Natural killer cell treated with Interleukin-12 subunit alpha and Interleukin-12 subunit beta and Interleukin-15 and Interleukin-18, amount 100 ng/mL, for 72 hours (primary cell): ENCODE results near the gene ZNF662. TPM values are rescaled to one million over a fixed set of nuclear protein-coding genes. Genes with fewer than 3 reads are reported as not detected.

Experiments
- ATAC-seq, 2 donors: fragments of 150-1000 bp; cut with Tn5 transposase in 1 of 2; sonication (Bioruptor Pico), chemical (Tn5 transposase) in 1 of 2; 2 replicates each; pipeline ENCODE4 v1.10.0; 2021
- DNase-seq: peaks from one replicate; pipeline ENCODE4 v3.0.0; 2022; ENCODE audit warnings: low spot score
- H3K27ac Mint-ChIP-seq, 2 donors: 1 replicate in 1 of 2; 2 replicates in 1 of 2; pipeline ENCODE4 v1.8.0; 2022; ENCODE audit warnings: mixed read lengths in 2 of 2, mild to moderate bottlenecking in 1 of 2, moderate library complexity in 1 of 2
- H3K27me3 Mint-ChIP-seq, 2 donors: 1 replicate in 1 of 2; 2 replicates in 1 of 2; pipeline ENCODE4 v1.8.0; 2022; ENCODE audit warnings: mixed read lengths in 2 of 2
- H3K36me3 Mint-ChIP-seq: one replicate; pipeline ENCODE4 v1.8.0; 2022; ENCODE audit warnings: mixed read lengths
- H3K4me1 Mint-ChIP-seq, 2 donors: 1 replicate in 1 of 2; 2 replicates in 1 of 2; pipeline ENCODE4 v1.8.0; 2022; ENCODE audit warnings: low read depth in 2 of 2, mixed read lengths in 2 of 2, mild to moderate bottlenecking in 1 of 2
- H3K4me3 Mint-ChIP-seq: one replicate; pipeline ENCODE4 v1.8.0; 2022; ENCODE audit warnings: mixed read lengths
- H3K9me3 Mint-ChIP-seq: 2 replicates; pipeline ENCODE4 v1.8.0; 2022; ENCODE audit warnings: mixed read lengths
- total RNA-seq, 2 donors: library from RNA; stranded (reverse); gene quantifications; one replicate each; pipeline ENCODE4 v1.2.3, GENCODE V29; 2022

Gene ZNF662
- total RNA-seq, 2 donors from 2014 or later, result 0.36 to 0.42 TPM

DNA sequence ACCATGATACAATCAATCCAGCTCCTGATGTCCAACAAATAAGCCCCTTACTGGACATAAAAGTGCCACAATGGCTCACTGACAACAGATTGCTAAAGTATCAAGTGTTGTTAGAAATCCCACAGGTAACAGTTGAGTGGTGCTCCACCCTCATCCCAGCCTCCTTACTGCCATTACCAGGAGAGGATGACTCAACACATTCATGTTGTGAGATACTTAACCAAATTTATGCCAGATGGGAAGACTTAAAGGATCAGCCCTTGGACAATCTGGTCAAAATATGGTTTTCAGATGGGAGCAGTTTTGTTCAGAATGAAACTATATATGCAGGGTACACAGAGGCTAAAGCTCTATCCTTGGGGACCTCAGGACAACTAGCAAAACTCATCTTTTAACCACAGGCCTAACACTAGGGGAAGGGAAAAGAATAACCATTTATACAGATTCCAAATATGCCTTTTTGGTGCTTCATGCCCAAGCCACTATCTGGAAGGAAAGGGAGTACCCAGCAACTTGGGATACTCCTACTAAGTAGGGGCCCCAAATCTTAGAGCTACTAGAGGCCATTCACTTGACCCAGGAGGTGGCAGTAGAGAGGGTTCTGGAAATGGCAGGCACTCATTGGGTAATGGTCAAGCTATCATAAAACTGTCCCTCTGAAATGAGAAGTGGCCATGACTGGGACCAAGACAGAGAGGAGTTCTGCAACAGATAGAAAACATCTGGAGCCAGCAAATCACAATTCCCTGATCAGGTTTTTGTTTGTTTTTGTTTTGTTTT is 6.9 kb upstream of the ZNF662 start:
- no peak for ATAC-seq
- no peaks in the 10 kb centered on the region for H3K4me1 Mint-ChIP-seq
- peaks cover 6% of the 10 kb centered on the region for H3K36me3 Mint-ChIP-seq
- H3K9me3 Mint-ChIP-seq, result peaks cover under 1% of the 10 kb centered on the region
- no peak for DNase-seq
- H3K4me3 Mint-ChIP-seq, result no peak overlapping the region
- no peak overlapping the region for H3K27ac Mint-ChIP-seq
- peaks cover 8 to 13% of the 10 kb centered on the region in 2 donors for H3K27me3 Mint-ChIP-seq

GRCh38 chr3:42900226-42901072 is 5.5 kb upstream of the ZNF662 start:
- H3K36me3 Mint-ChIP-seq, result peaks cover 19% of the 10 kb centered on the region
- peaks cover 7% of the 10 kb centered on the region for H3K9me3 Mint-ChIP-seq
- ATAC-seq (no peak), DNase-seq (no peak)
- H3K27me3 Mint-ChIP-seq, result peaks cover 22 to 25% of the 10 kb centered on the region in 2 donors
- H3K27ac Mint-ChIP-seq, result no peak overlapping the region
- no peak overlapping the region for H3K4me3 Mint-ChIP-seq
- H3K4me1 Mint-ChIP-seq, result no peaks in the 10 kb centered on the region

DNA sequence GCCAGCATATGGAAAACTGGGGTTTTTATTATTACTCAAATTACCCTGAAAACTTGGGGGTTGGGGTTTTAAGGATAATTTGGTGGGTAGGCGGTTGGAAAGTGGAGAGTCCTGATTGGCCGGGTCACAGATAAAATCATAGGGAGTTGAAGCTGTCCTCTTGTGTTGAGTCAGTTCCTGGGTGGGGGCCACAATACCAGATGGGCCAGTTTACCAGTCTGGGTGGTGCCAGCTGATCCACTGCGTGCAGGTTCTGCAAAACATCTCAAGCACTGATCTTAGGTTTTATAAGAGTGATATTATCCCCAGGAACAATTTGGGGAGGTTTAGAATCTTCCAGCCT is 4.9 kb upstream of the ZNF662 start:
- Mint-ChIP-seq H3K36me3 (peaks cover 21% of the 10 kb centered on the region), H3K4me3 (no peak overlapping the region), H3K27ac (no peak overlapping the region), H3K9me3 (peaks cover 7% of the 10 kb centered on the region), H3K27me3 (peaks cover 25 to 27% of the 10 kb centered on the region in 2 donors), H3K4me1 (peaks cover 0 to 2% of the 10 kb centered on the region in 2 donors)
- ATAC-seq, result no peak
- no peak for DNase-seq

- H3K4me1 Mint-ChIP-seq, result peaks cover 6 to 11% of the 10 kb centered on the region in 2 donors
- peaks cover 33 to 36% of the 10 kb centered on the region in 2 donors for H3K27me3 Mint-ChIP-seq
- no peak overlapping the region for H3K27ac Mint-ChIP-seq
- H3K4me3 Mint-ChIP-seq, result no peak overlapping the region
- no peak for ATAC-seq
- H3K9me3 Mint-ChIP-seq, result peaks cover 7% of the 10 kb centered on the region
- no peak for DNase-seq
- peaks cover 21% of the 10 kb centered on the region for H3K36me3 Mint-ChIP-seq
Observed at GRCh38 chr3:42902257-42902656, 3.7 kb upstream of the ZNF662 start.

DNA sequence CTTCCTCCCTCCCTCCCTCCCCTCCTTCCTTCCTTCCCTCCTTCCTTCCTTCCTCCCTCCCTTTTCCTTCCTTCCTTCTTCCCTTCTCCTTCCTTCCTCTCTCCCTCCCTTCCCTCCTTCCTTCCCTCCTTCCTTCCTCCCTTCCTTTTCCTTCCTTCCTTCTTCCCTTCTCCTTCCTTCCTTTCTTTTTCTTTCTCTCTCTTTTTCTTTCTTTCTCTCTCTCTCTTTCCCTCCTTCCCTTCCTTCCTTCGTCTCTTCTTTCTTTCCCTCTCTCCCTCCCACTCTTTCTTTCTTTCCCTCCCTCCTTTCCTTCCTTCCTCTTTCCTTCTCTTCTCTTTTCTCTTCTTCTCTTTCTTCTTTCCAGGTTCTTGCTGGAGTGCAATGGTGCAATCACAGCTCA is 1.9 kb upstream of the ZNF662 start:
- peaks cover 37 to 41% of the 10 kb centered on the region in 2 donors for H3K27me3 Mint-ChIP-seq
- DNase-seq (no peak), ATAC-seq (no peak)
- peaks cover 6 to 12% of the 10 kb centered on the region in 2 donors for H3K4me1 Mint-ChIP-seq
- no peak overlapping the region for H3K4me3 Mint-ChIP-seq
- peaks cover 7% of the 10 kb centered on the region for H3K9me3 Mint-ChIP-seq
- peaks cover 21% of the 10 kb centered on the region for H3K36me3 Mint-ChIP-seq
- no peak overlapping the region for H3K27ac Mint-ChIP-seq

DNA sequence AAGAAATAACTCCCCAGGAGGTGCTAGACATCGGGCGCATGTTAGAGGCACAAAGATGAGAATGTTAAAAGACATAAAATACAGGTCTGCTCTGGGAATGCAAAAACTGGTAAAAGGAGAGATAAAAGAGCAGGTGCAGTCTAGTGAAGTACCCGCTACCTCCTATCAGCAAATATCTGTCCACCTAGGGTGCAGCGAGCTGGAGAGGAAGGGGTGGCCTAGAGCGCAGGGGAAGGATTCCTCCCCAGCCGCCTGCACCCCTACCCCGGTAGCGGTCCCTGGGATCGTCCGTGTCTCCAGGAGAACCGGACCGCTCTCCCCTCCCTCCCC is 237 bp upstream of the ZNF662 start:
- H3K4me1 Mint-ChIP-seq, result peaks cover 6 to 12% of the 10 kb centered on the region in 2 donors
- ATAC-seq, result no peak
- peaks cover 37 to 41% of the 10 kb centered on the region in 2 donors for H3K27me3 Mint-ChIP-seq
- peaks cover 7% of the 10 kb centered on the region for H3K9me3 Mint-ChIP-seq
- peak overlapping the region in 1 of 2 donors; percentile 31 for H3K27ac Mint-ChIP-seq
- H3K36me3 Mint-ChIP-seq, result peaks cover 21% of the 10 kb centered on the region
- DNase-seq, result no peak
- H3K4me3 Mint-ChIP-seq, result peak overlapping the region; percentile 60

DNA sequence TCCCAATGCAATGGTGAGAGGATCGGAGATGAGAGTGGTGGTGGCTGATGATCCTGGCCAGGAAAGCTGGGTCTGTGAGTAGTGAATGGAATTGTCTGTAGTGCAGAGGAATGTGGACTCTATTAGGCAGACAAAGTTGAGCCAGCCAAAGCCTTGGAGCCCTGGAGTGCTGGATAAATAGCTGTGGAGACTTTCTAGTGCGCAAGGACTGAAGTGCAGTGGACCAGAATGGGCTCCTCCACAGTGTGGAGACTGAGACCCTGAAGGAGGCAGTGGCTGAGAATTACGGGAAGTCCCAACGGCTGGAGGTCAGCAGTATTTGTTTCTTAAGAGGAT is 874 bp downstream of the ZNF662 start:
- peaks cover 37 to 41% of the 10 kb centered on the region in 2 donors for H3K27me3 Mint-ChIP-seq
- no peak overlapping the region for H3K27ac Mint-ChIP-seq
- no peak for DNase-seq
- H3K4me3 Mint-ChIP-seq, result peak overlapping the region; percentile 33
- no peak for ATAC-seq
- peaks cover 7% of the 10 kb centered on the region for H3K9me3 Mint-ChIP-seq
- peaks cover 6 to 12% of the 10 kb centered on the region in 2 donors for H3K4me1 Mint-ChIP-seq
- H3K36me3 Mint-ChIP-seq, result peaks cover 21% of the 10 kb centered on the region

- DNase-seq (no peak), ATAC-seq (no peak)
- Mint-ChIP-seq H3K4me3 (no peak overlapping the region), H3K36me3 (peaks cover 26% of the 10 kb centered on the region), H3K27me3 (peaks cover 28 to 35% of the 10 kb centered on the region in 2 donors), H3K27ac (no peak overlapping the region), H3K9me3 (peaks cover 7% of the 10 kb centered on the region), H3K4me1 (peaks cover 6 to 12% of the 10 kb centered on the region in 2 donors)
Observed at GRCh38 chr3:42908675-42909074, 2.7 kb downstream of the ZNF662 start.

- DNase-seq (no peak), ATAC-seq (no peak)
- Mint-ChIP-seq H3K4me3 (no peak overlapping the region), H3K27ac (no peak overlapping the region), H3K9me3 (peaks cover 15% of the 10 kb centered on the region), H3K36me3 (peaks cover 31% of the 10 kb centered on the region), H3K27me3 (peaks cover 10 to 11% of the 10 kb centered on the region in 2 donors), H3K4me1 (peaks cover 4 to 7% of the 10 kb centered on the region in 2 donors)
Observed at GRCh38 chr3:42911551-42911950, 5.6 kb downstream of the ZNF662 start.

- ATAC-seq (no peak), DNase-seq (no peak)
- no peaks in the 10 kb centered on the region for H3K4me1 Mint-ChIP-seq
- H3K36me3 Mint-ChIP-seq, result peaks cover 36% of the 10 kb centered on the region
- no peak overlapping the region for H3K4me3 Mint-ChIP-seq
- peaks cover 0 to 3% of the 10 kb centered on the region in 2 donors for H3K27me3 Mint-ChIP-seq
- H3K9me3 Mint-ChIP-seq, result peaks cover 15% of the 10 kb centered on the region
- H3K27ac Mint-ChIP-seq, result no peak overlapping the region
Observed at GRCh38 chr3:42914771-42915515, 9.0 kb downstream of the ZNF662 start.

DNA sequence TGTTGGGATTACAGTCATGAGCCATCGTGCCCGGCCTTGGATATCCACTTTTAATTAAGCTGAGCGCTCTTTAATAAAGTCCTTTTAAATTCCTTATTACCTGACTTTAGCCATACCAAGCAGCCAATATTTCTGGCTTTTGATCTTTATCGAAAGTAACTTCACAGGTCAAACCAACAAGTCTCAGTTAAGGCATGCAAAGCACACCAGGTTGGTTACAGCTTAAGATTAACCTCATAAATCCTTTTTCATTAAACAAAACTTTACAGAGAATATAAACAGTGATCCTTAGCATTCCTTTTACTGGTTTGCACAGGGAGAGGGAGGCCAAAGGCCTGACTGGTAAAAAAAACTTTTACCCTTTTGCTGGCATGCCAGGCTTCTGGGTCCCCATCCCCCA is 17.7 kb downstream of the ZNF662 start:
- H3K27me3 Mint-ChIP-seq, result peaks cover 0 to 15% of the 10 kb centered on the region in 2 donors
- no peaks in the 10 kb centered on the region for H3K9me3 Mint-ChIP-seq
- no peaks in the 10 kb centered on the region for H3K4me1 Mint-ChIP-seq
- no peak overlapping the region for H3K4me3 Mint-ChIP-seq
- no peak overlapping the region for H3K27ac Mint-ChIP-seq
- H3K36me3 Mint-ChIP-seq, result no peaks in the 10 kb centered on the region
- DNase-seq, result no peak
- no peak for ATAC-seq

DNA sequence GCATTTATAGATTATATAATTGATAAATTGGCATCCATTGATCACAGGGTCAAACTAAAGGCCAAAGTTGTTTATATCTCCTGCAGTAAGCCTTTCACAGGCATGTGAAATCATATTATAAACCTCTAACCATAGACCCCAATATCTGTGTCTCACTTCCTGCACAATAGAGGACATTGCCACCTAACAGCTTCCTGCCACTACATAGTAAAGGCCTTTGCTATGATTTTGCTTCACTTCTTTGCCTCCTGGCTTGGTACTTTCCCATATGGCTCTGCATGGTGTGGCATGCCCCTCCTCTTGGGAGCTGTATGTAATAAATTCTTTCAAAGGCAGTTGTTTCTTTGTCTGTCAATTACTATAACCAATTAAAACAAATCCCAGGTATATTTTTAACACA is 20.4 kb downstream of the ZNF662 start:
- H3K27ac Mint-ChIP-seq, result no peak overlapping the region
- ATAC-seq (no peak), DNase-seq (no peak)

DNA sequence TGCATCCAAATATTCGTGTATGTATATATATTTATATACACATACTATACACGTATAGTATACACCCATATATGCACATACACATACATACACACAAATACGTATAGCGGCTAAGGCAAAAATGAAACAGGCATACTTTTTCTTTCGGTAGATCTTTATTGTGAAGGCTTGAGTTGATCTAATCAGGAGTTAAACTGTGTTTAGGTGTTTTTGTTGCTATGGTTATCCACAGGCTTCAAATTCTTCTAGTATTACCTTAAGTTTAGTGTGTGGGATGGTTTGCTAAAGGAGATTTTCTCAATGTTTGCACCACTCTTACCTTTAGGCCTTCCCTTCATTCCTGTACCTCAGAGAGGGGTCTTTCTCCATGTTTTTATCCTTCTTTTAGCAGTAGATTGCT is 28.2 kb downstream of the ZNF662 start:
- Mint-ChIP-seq H3K4me3 (no peak overlapping the region), H3K27me3 (peaks cover 11 to 13% of the 10 kb centered on the region in 2 donors), H3K9me3 (no peaks in the 10 kb centered on the region), H3K36me3 (no peaks in the 10 kb centered on the region), H3K4me1 (peaks cover 5 to 7% of the 10 kb centered on the region in 2 donors), H3K27ac (no peak overlapping the region)
- no peak for DNase-seq
- no peak for ATAC-seq

More for the DNA sequence above, 20.4 kb downstream of the ZNF662 start:
- H3K4me3 Mint-ChIP-seq, result no peak overlapping the region
- no peaks in the 10 kb centered on the region for H3K9me3 Mint-ChIP-seq
- H3K27me3 Mint-ChIP-seq, result peaks cover 0 to 16% of the 10 kb centered on the region in 2 donors
- H3K36me3 Mint-ChIP-seq, result no peaks in the 10 kb centered on the region
- H3K4me1 Mint-ChIP-seq, result no peaks in the 10 kb centered on the region

- Mint-ChIP-seq H3K9me3 (no peaks in the 10 kb centered on the region), H3K4me1 (peaks cover 5 to 7% of the 10 kb centered on the region in 2 donors), H3K27me3 (peaks cover 11 to 12% of the 10 kb centered on the region in 2 donors), H3K4me3 (no peak overlapping the region), H3K27ac (no peak overlapping the region), H3K36me3 (no peaks in the 10 kb centered on the region)
- ATAC-seq (no peak), DNase-seq (no peak)
Observed at GRCh38 chr3:42934910-42935309, 29.0 kb downstream of the ZNF662 start.
